ENCODE measurements around the gene B4GALNT2.

- TF ChIP-seq CTCF (conservative IDR thresholded peaks at IDR 0.05; ENCODE audit: low read length) (no peak), EZH2phosphoT487 (IDR thresholded peaks at IDR 0.05; ENCODE audit: borderline replicate concordance) (no peak)
Observed at GRCh38 chr17:49086649-49087048, 45.9 kb upstream of the B4GALNT2 start.
